ENCODE data around the gene RAB1B.

RAB1B gene

DNA sequence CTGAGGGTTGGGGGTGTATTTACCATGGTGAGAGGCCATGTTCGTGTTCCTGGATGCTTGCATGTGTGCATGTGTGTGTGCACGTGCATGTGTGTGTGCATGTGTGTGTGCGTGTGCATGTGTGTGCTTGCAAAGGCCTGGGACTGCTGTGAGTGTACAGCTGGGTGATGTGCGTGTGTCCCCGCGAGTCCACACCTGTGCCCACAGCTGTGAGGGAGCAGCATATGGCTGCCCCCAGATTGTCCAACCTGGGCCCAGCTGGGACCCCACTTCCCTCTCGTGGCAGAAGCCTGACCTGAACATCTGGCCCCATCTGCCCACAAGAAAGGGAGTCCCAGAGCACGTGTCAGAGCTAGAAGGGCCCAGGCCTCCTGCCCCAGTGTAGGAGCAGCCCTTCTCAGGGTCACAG is 56.8 kb downstream of the RAB1B start:
- DNase-seq: no peak

- no peak for DNase-seq
These were observed 58.0 kb downstream of the RAB1B start for GRCh38 chr11:66326261-66327111.

All from NCI-H446 treated with DMSO at 0.1 percent for 48 hours (cell line).